HG03378 (cell line): ENCODE data around the gene ZBTB22.
"Not testable (repeated sequence)": the region's sequence is repeated elsewhere in the genome, so short reads cannot be mapped to it uniquely, and the experiment has no call there.

Experiments
- ATAC-seq: cut with Tn5 transposase; IDR thresholded peaks from one replicate; pipeline ENCODE4 v1.9.1; 2021; ENCODE audit warnings: mild to moderate bottlenecking, moderate library complexity; ENCODE audit not compliant: unreplicated experiment

The ZBTB22 gene

GRCh38 chr6:33317669-33318425, at the start of gene ZBTB22:
Gene ZBTB22 (minus strand): TSS chr6:33317744. CDS start chr6:33316916, 828 bp downstream.
- ATAC-seq = peak; percentile 43

GRCh38 chr6:33367009-33367714, 49.6 kb upstream of the ZBTB22 start:
- ATAC-seq = no peak

- ATAC-seq = not testable (repeated sequence)
Observed at GRCh38 chr6:33365206-33365971, 47.8 kb upstream of the ZBTB22 start.

GRCh38 chr6:33364475-33365205, 47.1 kb upstream of the ZBTB22 start:
- not testable (repeated sequence) for ATAC-seq

- ATAC-seq = not testable (repeated sequence)
Observed at GRCh38 chr6:33363486-33363885, 45.9 kb upstream of the ZBTB22 start.

- no peak for ATAC-seq
Observed at GRCh38 chr6:33359331-33359730, 41.8 kb upstream of the ZBTB22 start.

- not testable (repeated sequence) for ATAC-seq
Observed at GRCh38 chr6:33357160-33357871, 39.8 kb upstream of the ZBTB22 start.

- ATAC-seq = no peak
Observed at GRCh38 chr6:33356295-33356694, 38.8 kb upstream of the ZBTB22 start.

GRCh38 chr6:33355860-33356259, 38.3 kb upstream of the ZBTB22 start:
- ATAC-seq = not testable (repeated sequence)

- ATAC-seq = no peak
Observed at GRCh38 chr6:33347816-33348215, 30.3 kb upstream of the ZBTB22 start.

GRCh38 chr6:33346972-33347371, 29.4 kb upstream of the ZBTB22 start:
- not testable (repeated sequence) for ATAC-seq

GRCh38 chr6:33344701-33345697, 27.5 kb upstream of the ZBTB22 start:
- ATAC-seq = no peak

GRCh38 chr6:33343953-33344611, 26.5 kb upstream of the ZBTB22 start:
- ATAC-seq = peak; percentile 42

- not testable (repeated sequence) for ATAC-seq
Observed at GRCh38 chr6:33343606-33343952, 26.0 kb upstream of the ZBTB22 start.

GRCh38 chr6:33339193-33339592, 21.6 kb upstream of the ZBTB22 start:
- no peak for ATAC-seq

GRCh38 chr6:33336495-33336894, 19.0 kb upstream of the ZBTB22 start:
- no peak for ATAC-seq

- ATAC-seq = no peak
Observed at GRCh38 chr6:33335916-33336315, 18.4 kb upstream of the ZBTB22 start.

- no peak for ATAC-seq
Observed at GRCh38 chr6:33333666-33334065, 16.1 kb upstream of the ZBTB22 start.
